Stimulated activated CD4-positive, alpha-beta T cell treated with anti-CD3 and anti-CD28 coated beads, Interleukin-1b, Interleukin-23, amount 100 ng/mL, for 24 hours (primary cell): ENCODE data around the gene ATP2B2.

Experiments used
- DNase-seq, 4 experiments: peaks; one replicate each; pipeline ENCODE4 v3.0.0-alpha.2; 2020; ENCODE audit warnings: low read depth in 4 of 4, low spot score in 1 of 4

Gene ATP2B2

GRCh38 chr3:10332481-10333348 lies 172.7 kb downstream of the ATP2B2 start:
- DNase-seq, result no peak

GRCh38 chr3:10331320-10331719 lies 174.1 kb downstream of the ATP2B2 start:
- DNase-seq, result no peak

DNA sequence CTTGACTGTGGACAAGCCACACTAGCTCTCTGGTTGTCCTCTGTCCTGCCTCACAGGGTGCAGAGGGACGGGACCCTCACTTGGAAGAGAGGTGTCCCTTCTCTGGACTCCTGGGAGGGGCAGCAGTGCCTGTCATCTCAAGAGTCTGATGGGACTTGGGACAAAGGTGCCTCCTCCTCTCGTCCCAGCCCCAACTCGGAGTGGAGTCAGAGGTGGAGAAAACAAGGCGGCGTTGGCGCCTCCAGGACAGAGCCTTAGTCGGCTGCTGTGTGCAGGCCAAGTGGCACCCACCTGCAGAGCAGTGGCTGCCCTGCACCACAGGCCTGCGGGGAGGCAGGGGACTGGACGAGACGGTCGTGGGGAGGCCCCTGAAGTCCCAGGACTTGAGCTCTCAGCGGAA lies 175.1 kb downstream of the ATP2B2 start:
- DNase-seq, result no peak

DNA sequence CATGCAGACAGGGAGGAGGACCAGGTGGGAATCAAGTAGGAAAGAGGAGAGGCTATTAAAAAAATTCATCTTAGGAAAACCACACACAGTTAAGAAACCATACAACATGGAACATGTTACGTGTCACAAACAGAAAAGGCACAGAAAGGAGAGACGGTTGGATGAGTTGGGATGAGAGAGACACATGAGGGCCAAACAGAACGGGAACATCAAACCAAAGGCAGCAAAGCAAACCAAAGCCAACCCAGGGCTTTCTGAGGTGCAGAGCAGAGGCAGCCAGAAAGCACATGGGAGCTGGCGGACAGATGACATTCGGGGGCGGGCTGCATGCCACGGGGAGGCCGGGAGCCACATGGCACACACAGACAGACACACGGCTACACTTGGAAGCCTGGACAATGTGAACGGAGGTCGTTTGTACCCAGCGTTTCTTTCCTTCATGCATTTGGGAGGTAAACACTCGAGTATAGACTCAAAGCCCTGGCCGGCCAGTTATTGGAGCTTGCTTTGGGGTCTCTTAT lies 175.8 kb downstream of the ATP2B2 start:
- no peak for DNase-seq

DNA sequence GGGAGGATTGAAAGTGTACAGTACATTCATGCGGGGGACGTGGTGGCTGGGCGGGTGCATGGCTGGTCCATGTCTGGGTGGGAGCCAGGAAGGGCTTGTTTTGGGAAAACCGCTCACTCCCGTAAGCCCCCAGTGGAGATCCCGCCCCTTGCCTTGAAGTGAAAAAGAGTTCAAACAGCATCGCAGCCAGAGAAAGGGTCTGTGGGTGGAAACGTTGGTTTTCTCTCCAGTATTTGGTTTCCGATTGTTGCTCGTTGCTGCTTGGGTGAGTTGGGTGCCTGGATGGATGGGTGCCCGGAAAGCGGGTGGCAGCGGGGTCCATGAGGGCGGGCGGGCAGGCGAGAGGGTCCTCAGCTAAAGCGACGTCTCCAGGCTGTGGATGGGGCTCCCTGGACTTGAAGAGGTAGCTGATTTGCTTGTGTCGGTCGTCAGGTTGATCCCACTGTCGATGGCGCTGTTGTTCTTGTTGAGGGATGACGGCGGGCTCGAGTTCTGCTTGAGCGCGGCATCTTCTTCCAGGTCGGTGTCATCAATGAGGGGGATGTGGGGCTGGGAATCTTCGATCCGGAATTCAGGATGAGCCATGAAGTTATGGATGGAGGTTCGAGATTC lies 176.8 kb downstream of the ATP2B2 start:
- no peak for DNase-seq

DNA sequence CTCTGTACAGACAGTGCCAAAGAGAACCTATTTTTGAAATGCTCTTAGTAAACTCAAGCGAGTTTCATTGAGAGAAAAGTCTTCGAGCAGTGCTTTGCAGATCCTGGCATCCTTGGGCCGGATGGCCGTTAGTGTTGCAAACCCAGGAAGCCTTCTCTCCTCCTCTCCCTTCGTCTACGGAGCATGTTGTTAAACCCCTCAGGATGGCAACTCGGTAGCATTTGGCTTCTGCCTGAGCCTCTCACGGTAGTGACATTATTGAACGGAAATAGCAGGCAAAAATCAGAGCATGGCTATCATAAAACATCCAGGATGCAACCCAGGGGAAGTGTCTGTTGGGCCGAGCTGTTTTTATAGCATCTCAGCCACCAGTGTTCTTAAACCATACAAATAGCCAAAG lies 177.8 kb downstream of the ATP2B2 start:
- no peak for DNase-seq

GRCh38 chr3:10322352-10322710 lies 183.1 kb downstream of the ATP2B2 start:
- DNase-seq, result no peak

DNA sequence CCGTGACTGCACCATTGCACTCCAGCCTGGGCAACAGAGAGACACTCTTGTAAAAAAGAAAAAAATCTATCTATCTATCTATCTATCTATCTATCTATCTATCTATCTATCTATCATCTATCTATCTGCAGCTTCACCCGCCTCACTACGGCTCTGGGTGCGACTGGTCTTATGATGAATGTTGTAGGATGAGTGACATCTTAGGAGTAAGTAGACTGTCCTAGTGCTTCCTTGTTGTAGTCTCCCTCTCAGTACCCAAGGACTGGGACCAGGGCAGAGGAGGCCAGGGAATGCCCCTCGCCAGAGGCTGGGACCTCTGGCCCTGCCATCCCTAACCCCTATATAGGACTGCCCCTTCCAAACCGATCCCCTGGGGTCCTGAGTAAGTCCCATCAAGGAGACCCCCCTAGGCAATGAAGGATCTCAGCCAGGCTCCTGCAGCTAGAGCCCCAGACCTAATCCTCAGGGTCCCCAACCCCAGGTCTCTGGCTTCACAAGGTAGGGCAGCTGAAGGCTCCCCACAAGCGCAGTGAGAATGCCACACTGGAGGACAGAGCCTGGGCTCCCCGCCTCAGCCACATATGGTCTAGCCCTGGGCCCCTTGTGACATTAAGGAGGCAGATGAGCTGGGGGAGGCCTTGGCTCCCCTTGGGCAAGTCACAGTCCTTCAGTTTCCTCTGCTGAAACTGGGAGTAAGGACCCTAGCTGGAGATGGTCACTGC lies 183.6 kb downstream of the ATP2B2 start:
- DNase-seq, result no peak

GRCh38 chr3:10320320-10320677 lies 185.1 kb downstream of the ATP2B2 start:
- no peak for DNase-seq

- DNase-seq, result no peak
Observed at GRCh38 chr3:10319804-10320203, 185.6 kb downstream of the ATP2B2 start.

DNA sequence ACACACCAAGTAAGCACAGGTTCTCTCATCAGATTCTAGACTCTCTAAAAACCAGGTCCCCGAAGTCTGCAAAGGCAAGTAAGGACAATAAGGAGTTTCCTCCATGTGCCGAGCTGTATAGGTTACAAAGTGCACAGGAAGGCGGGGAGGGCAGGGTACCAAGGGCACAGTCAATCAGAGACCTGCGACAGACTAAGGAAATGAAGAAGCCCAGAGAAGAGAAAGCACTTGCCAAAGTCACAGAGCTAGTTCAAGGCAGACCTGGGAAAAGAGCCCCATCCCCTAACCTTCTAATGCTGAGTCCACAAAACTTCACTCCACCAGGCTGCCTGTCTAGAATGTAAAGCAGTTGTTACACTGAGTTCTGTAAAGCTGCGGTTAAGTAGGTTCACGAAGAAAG lies 186.1 kb downstream of the ATP2B2 start:
- DNase-seq, result no peak

DNA sequence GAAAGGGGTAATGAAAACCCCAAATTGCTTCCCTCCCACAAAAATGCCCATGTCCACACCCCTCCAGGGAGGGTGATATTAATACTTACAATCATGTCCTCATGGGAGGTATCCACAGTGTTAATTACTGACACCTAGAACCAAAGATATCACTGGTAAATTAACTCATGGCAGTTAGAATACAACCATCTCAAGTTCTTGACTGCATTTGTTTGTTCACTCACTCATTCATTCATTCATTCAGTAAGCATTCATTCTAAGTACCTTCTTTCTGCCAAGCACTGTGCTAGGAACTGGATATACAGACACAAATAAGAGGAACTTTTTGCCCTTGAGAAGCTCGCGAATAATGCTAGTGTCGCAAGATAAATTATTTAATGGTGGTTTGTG lies 187.4 kb downstream of the ATP2B2 start:
- no peak for DNase-seq

DNA sequence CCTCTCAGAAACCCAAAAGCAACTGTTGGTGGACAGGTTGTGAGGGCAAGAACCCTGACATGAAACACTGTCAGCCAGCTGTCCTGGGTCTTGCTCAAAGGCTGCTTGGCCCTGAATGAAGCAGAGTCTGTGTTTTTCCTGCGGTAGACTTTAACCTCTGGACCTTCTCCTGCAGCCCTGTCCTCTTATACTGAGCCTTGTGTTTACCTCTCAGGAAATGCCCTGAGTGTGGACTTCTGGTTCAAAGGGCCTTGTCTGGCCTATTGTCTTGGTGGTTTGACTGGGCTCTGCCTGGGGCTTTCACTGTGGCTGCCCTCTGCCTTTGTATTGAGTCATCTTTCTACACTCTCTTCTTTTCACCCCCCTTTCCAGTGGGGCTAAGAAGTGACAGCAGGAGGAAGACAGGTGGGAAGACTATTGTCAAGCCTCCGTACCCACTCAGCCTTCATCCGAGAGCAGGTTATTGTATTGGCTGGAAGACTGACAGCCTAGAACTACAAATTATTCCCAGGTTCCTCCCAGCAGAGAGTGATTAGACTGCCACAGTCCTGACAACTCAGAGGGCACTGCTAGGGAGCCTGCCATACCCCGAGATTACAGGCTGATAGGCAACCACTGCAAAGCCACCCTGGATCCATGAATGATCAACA lies 187.9 kb downstream of the ATP2B2 start:
- no peak for DNase-seq

GRCh38 chr3:10315771-10316344 lies 189.5 kb downstream of the ATP2B2 start:
- DNase-seq, result no peak

DNA sequence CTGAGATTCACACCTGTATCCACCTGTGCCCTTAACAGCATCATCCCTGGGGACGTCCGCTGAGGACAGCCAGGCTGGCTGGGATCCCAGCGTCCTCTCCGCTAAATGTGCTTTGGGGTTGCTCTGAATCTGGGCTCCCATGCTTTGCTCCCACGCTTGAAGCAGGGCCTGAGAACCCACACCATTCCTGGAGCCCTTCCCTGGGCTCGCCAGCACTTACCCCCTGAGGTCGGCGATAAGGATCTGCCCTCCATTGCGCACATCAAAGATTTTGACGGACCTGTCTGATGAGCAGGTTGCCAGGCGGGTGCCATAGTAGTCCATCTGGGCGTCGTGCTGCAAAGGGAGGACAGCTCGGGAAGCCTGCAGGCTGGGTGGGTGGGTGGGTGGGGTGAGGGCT lies 190.3 kb downstream of the ATP2B2 start:
- DNase-seq, result no peak

DNA sequence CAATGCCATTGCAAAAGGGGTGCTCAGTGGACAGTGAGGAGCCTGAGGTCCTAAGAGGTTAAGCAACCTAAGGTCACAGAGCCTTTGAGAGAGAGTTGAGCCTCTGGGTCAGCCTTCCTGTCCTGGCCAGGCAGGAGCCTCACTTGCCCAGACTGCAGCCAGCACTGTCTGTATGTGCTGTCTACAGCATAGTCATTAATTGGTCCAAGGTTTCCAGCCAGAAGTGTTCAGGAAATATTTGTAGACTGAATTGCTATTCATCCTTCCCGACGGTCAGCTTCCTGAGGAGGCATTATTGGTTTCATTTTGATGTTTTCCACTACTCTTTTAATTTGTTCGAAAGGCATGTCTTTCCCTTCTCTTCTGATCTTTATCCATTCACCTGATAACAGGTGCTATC lies 192.5 kb downstream of the ATP2B2 start:
- no peak for DNase-seq

DNA sequence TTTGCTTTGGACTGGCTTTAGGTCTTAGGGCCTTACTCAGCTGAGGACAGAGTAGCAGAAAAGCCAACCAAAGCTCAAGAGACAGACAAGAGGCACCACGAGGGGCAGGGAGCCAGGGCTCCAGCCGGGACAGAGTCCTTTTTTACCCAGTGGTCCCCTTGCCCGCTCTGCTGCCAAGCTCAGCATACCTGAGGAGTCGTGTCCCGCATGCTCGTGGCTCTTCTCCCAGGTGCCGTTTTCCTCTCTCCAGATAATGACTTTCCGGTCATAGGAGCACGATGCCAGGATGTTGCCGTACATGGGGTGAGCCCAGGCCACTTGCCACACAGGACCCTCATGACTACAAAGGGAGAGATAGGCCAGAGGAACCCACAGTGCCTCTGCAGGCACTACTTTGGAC lies 193.0 kb downstream of the ATP2B2 start:
- DNase-seq, result no peak

DNA sequence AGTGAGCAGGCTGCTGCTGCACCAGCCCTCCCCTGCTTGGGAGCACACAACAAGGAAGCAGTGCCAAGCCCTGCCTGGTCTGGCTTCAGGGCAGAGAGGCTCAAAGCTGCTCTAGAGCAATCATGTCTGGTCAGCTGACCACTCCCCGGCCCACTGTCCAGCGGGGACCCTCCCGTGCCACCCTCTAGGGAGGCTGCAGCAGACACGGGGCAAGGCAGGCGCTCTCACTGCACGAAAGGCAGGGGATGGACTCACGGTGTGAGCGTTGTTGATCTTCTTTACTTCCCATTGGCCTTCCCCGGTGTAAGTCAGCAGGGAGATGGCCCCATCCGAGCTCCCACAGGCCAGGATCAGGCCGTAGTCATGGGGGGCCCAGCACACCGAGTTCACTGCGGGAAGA lies 193.7 kb downstream of the ATP2B2 start:
- no peak for DNase-seq

- no peak for DNase-seq
Observed at GRCh38 chr3:10310578-10310977, 194.8 kb downstream of the ATP2B2 start.

DNA sequence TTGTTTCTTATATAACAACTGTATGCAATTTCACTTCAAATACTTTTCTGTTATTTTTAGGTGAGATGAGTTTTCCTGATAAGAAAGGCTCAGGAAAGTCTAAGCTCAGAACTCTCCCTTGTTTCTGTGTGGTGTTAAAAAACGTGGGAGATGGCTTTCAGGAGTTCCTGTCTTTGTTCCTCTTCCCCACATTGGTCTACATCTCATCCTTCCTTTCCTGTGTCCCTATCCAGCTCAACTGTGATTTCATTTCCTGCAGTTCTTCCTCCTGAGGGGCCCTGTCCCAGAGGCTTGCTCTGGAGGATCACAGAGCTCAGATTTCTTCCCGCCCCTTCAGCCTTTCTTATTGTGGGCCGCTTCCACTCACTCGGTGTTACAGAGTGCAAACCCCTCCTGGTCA lies 195.7 kb downstream of the ATP2B2 start:
- DNase-seq, result no peak

GRCh38 chr3:10308678-10309077 lies 196.7 kb downstream of the ATP2B2 start:
- no peak for DNase-seq
